NCI-H1694 (cell line): ENCODE data around the gene NCCRP1.

ENCODE experiments used
- DNase-seq: peaks from one replicate; lab custom pipeline; 2025; lab: John Stamatoyannopoulos, UW

Gene NCCRP1

GRCh38 chr19:39165857-39166256, 30.9 kb upstream of the NCCRP1 start:
- no peak for DNase-seq

GRCh38 chr19:39166571-39167391, 30.0 kb upstream of the NCCRP1 start:
- DNase-seq: no peak

GRCh38 chr19:39167461-39168257, 29.1 kb upstream of the NCCRP1 start:
- DNase-seq: no peak

GRCh38 chr19:39168258-39169142, 28.3 kb upstream of the NCCRP1 start:
- no peak for DNase-seq

GRCh38 chr19:39169143-39169810, 27.5 kb upstream of the NCCRP1 start:
- no peak for DNase-seq

GRCh38 chr19:39170386-39171231, 26.2 kb upstream of the NCCRP1 start:
- no peak for DNase-seq

- DNase-seq: peak; percentile 14
Measured at GRCh38 chr19:39171479-39172465, 25.0 kb upstream of the NCCRP1 start.

GRCh38 chr19:39172700-39173501, 23.9 kb upstream of the NCCRP1 start:
- DNase-seq: no peak

GRCh38 chr19:39173502-39173991, 23.2 kb upstream of the NCCRP1 start:
- no peak for DNase-seq

GRCh38 chr19:39174142-39174541, 22.6 kb upstream of the NCCRP1 start:
- DNase-seq: no peak

- no peak for DNase-seq
Measured at GRCh38 chr19:39174558-39175544, 21.9 kb upstream of the NCCRP1 start.

- no peak for DNase-seq
Measured at GRCh38 chr19:39175564-39175963, 21.2 kb upstream of the NCCRP1 start.

GRCh38 chr19:39177110-39177699, 19.6 kb upstream of the NCCRP1 start:
- DNase-seq: no peak

GRCh38 chr19:39177736-39178135, 19.0 kb upstream of the NCCRP1 start:
- DNase-seq: no peak

- DNase-seq: no peak
Measured at GRCh38 chr19:39178296-39179006, 18.3 kb upstream of the NCCRP1 start.

GRCh38 chr19:39179754-39180153, 17.0 kb upstream of the NCCRP1 start:
- DNase-seq: no peak
